Effector CD8-positive, alpha-beta T cell (primary cell): ENCODE results near the gene POU3F1.

Experiments used
- DNase-seq: peaks from one replicate; lab custom pipeline; 2025; lab: John Stamatoyannopoulos, UW

The POU3F1 gene

GRCh38 chr1:38073534-38074301 is 27.1 kb upstream of the POU3F1 start:
- DNase-seq: no peak

GRCh38 chr1:38072858-38073257 is 26.3 kb upstream of the POU3F1 start:
- DNase-seq: no peak

DNA sequence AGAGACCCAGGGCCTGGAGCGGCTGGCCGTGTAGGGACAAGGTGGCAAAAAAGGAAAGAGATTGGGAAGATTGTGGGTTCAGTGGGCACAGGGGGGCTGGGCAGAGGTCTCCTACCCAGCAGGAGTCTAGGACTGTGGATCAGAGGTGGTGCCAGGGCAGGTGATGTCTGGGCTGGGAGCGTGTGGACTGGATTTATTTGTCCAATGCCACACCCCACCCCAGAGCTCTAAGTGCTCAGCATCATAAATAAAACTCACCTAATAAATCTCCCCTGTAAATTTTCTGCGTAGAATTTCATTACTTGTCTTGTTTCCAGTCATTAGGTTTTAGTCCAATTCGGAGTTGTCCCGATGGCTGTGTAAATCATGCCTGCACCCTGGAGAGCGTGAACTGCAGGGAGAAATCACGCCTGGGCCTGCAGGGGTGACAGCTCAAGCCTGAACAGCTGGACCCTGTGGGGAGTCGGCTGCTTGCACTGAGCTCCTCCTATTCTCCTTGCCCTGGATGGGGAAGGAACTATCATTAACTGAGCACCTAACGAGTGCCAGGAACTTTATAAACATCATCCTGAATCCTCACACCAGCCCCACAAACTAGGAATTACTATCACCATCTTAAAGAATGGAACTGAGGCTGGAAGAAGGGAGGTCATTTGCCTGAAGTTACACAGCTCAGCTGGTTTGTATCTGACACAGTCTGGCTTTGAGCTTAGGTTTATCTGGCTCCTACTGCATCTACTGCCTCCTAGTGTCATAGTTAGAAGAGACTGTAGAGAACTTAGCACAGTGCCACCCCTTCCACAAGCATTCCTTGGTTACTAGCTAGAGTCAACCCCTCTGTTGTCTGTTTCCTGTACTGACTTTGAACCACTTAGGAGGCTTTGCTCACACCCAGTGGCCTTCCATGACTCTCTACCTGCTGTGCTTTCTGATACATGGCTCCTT is 25.0 kb upstream of the POU3F1 start:
- no peak for DNase-seq

GRCh38 chr1:38068980-38069340 is 22.4 kb upstream of the POU3F1 start:
- DNase-seq: no peak

DNA sequence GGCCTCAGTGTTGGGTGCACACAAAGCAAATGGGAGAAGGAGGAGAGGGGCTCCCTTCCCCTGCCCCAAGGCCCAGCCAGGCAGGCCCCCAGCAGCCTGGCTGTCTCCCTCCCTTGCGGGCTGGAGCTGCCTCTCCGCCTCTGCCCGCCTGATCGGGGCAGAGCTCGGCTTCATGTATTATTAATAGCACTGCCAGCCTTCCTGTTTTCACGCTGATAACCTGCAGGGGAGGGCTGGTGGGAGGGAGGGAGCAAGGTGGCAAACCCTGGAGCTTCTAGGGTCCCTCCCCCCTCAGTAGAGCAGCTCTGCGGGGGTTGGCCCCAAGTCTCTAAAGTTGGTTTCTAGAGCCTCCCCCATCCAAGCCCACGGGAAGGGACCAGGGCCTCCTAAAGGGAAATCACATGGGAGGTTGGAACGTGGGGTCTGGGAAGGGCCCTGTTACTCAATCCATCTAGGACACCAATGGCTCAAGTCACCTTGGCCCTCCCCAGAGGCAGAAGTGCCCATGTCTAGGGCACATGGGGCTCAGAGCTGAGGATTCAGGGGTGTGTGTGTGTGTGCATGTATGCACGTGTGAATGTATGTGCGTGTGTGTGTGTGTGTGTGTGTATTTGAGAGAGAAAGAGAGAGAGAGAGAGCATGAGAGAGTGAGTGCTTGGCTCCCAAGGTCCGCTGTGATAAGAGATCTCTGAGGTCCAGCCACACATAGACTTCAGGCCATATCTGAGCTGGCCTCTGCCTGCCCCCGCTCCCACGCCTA is 21.8 kb upstream of the POU3F1 start:
- DNase-seq: no peak

- DNase-seq: no peak
Measured at GRCh38 chr1:38064197-38064903, 17.8 kb upstream of the POU3F1 start.

DNA sequence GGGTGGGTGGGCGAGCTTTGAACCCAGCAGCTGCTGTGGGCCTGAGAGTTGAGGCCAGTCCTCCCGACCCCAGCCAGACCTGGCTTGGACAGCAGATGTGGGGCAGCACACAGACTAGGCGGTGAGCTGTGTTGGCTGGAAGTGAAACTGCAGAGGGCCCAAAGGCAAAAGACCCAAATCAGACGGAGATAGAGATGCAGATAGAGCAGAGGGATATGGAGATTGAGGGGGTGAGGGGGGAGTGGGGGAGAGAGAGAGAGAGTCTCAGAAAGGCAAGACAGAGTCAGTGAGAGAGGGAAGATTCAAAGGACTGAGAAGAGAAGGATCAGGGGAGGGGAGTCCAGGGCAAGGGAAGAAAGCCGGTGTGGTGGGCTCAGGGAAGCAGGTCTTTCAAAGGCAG is 17.0 kb upstream of the POU3F1 start:
- no peak for DNase-seq

- DNase-seq: no peak
Measured at GRCh38 chr1:38062361-38063288, 16.0 kb upstream of the POU3F1 start.

DNA sequence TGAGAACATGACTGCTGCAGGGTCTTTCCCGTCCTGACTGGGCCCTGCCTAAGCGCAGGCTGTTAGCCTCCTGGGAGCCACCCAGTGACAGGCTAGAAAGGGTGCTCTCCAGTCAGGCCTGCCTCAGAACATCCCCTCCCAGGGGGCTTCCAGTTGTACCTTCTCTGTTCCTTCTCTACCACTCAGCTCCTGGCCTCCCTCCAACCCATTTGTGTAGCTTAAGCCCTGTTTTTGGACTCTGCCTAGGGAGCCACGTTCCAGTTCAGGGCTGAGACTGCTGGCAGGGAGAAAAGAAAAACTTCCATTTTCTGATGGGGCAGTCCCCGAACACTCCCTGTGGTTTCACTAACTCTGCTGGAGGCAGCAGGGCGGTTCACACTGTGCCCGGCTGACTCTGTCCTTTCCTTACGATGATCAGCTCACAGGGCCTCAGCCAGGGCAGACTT is 15.3 kb upstream of the POU3F1 start:
- no peak for DNase-seq

GRCh38 chr1:38061290-38061689 is 14.7 kb upstream of the POU3F1 start:
- no peak for DNase-seq

DNA sequence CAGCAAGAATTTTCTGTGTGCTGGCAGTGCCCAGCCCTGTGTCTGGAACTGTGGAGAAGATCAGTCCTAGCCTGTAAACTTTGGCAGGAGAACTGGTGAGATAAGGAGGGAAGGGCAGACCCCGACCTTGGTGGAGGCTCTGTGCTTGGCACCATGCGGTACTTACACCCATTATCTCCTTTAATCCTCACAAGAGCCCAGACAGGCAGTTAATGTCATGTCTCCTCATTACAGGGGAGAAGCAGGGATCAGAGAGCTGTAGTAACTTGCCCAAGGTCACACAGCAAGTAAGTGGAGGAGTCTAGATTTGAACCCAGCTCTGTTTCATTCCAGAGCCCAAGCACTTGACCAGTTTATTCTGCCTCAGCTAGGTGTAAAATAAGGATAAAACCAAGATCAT is 13.9 kb upstream of the POU3F1 start:
- no peak for DNase-seq

DNA sequence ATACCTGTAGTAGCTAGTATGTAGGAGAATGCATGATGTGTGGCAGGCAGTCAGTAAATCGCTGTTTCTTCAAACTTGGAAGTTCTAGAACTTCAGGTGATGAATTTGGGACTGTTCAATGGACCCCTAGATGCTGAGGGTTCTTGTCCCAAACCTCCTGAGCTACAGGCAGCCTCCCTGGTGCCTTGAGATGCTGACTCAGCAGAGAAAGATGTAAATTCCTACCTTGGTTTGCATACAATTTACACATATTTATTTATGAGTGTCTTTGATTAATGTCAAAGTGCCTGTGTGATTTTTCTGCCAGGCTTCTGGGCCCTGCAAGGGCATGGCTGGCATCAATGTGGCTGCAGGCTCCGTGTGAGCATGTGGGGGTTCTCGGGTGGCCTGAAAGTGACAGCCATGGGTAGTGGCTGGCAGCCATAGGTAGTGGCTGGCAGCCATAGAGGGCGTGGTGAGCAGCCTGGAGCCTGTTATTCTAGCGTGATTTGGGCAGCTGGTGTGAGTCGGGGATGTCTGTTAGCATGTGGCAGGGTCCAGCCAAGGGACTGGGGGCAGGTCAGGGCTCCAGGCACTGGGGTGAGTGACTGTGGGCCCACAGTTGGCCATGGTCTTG is 13.2 kb upstream of the POU3F1 start:
- DNase-seq: no peak

GRCh38 chr1:38055965-38056364 is 9.4 kb upstream of the POU3F1 start:
- DNase-seq: no peak

GRCh38 chr1:38055398-38055797 is 8.8 kb upstream of the POU3F1 start:
- no peak for DNase-seq

DNA sequence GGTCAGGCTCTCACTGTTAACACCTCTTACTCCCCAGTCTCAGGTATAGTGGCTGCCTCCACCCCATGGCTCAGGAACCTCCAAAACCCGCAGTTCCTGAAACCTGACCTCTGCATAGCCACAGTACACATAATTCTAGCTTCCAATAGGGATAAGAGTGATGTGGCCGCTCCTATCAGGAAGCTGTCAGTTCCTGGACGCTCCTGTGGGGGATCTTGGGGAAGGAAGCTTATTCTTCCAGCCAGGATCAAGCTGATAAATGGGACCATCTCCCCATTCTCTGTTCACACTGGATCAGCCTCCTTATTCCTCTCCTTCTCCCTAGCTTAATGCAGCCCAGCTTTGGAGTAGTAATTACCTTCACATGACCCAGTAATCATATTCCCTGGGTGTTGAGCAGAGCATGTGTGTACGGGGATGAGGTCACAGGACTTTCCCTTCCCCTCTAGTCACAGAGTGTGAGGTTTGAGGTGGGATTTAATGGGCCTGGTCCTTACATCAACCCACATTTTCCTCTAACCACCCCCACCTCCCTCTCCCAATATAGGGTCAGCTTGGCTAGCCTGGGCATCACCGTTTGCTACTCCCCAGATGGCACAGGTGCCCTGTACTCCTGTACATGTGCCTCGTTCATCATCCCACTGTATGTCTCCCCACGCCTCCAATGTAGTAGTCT is 7.0 kb upstream of the POU3F1 start:
- DNase-seq: no peak

- no peak for DNase-seq
Measured at GRCh38 chr1:38052750-38053415, 6.3 kb upstream of the POU3F1 start.

DNA sequence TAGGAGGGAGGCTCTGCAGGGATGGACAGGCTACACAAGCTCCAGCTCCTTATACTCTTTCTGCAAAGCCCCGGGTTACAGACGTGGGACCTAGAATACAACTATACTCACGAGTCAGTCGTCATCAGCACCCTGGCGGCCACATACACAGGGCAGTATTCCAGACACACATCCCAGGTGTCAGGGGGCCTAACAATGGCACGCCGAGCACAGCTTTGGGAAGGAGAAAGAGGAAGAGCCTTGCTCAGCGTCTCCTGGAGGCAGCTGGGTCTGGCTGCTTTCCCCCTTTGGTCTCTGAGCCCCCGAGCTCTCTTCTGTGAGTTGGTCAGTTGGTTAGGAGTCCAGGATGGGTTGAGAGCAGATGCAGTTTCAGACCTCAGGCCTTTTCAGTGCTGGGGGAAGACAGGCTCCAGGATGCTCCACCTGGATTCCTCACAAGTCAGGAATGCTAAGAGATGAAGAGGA is 4.5 kb upstream of the POU3F1 start:
- DNase-seq: no peak

DNA sequence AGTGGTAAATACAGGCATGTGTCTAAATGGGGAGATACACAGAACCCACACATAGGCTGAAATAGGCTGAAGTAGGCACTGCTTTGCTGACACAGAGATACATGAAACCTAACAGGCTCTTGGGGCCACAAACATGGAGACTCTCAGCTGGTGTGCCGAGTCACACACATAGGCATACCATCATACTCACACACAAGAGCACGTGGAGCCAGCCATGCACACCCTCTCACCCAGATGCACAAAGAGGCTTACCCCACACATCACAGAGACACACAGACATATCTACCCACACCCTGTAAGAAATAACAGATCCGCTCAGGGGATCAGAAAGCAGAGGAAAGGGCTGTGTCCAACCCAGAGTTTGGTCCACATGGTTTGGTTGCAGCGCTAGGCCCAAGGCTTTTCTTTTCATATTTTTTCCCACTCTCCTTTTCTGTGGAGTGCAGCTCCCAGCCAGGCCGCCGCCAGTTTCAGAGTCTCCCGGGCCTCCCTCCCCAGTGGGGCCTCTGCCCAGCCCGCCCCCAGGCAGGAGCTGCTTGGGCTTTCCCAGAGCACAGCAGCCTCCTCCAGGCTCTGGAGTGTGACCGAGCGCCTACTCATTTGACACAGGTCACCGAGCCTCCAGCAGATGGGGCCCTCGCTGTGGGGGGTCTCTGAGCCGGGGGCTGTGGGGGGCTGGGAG is 3.9 kb upstream of the POU3F1 start:
- no peak for DNase-seq
